Measurements from ENCODE around the gene SEPTIN8.

DNA sequence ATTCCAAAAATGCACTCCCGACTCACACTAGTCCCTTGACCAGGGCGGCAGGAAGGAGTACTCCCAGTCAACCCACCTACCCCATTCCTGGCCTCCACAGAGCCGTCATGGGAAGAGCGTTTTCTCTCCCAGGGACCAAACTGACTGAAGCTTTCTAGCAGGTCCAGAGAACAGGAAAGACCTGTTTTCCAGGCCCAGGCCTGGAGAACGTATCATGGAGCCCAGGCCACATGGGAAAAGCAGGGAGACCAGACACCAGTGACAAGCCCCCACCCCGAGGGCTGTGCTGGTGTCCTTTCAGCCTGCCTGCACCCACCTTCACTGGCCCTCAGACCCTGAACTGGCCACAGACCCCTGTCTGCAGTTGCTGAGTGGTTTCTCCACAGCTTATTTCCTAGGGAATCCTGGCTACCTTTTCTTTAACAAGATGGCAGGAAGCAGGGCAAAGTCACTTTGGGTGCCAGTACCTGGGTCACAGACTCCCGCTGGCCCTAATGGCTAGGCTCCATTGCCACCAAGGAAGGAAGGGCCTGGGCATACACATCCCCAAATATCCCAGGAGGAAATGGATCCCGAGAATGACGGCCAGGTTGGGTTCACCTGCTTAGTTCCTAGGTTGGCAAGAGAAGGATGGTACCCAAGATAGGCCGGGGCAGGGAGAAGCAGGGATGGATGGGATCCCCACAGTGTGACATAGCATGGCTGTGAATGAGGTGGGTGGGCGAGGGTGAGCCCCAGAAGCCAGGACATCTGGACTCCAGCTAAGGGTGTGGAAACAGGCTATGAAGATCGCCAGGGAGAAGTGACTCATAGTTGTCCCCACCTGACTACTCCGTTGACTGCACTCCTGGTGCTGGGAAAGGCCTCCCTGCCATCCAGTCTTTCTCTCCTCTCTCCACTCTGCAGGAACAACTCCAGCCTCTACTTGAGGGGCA lies 17.7 kb downstream of the SEPTIN8 start:
- TF ChIP-seq POLR2A (IDR thresholded peaks at IDR 0.05; ENCODE audit: low read depth, low read length) (no peak), SPI1 (IDR thresholded peaks at IDR 0.05; ENCODE audit: low read depth, low read length) (no peak), POLR2AphosphoS5 (IDR thresholded peaks at IDR 0.05; ENCODE audit: low read depth, low read length) (no peak), TAF1 (IDR thresholded peaks at IDR 0.05; ENCODE audit: low read depth, low read length) (no peak)
